ENCODE results near the gene MLLT1. TPM values are rescaled to one million over a fixed set of nuclear protein-coding genes. Genes with fewer than 3 reads are reported as not detected.

Gene MLLT1
- total RNA-seq, 1 experiment from 2014 or later = 54.9 TPM

GRCh38 chr19:6272411-6272791 lies 7.4 kb downstream of the MLLT1 start:
- Histone ChIP-seq H3K9ac (ENCODE audit: extremely low read depth, insufficient read length, low read length) (no peak overlapping the region), H2AFZ (ENCODE audit: low read length) (no peak overlapping the region), H3K27ac (ENCODE audit: insufficient read length, low read depth, low read length) (no peak overlapping the region), H2BK12ac (ENCODE audit: insufficient read length, low read depth, low read length) (no peak overlapping the region), H4K20me1 (ENCODE audit: control insufficient read depth, insufficient read depth, insufficient read length) (no peaks in the 10 kb centered on the region), H3K18ac (ENCODE audit: insufficient read length, low read depth, low read length) (no peak overlapping the region), H3K4me2 (ENCODE audit: insufficient read depth, insufficient read length, low read length) (no peak overlapping the region), H3K56ac (ENCODE audit: insufficient read length, low read depth, low read length) (no peak overlapping the region), H3T11ph (ENCODE audit: low read length) (no peak overlapping the region), H3K79me1 (ENCODE audit: insufficient read depth, low read depth, low read length, poor library complexity, severe bottlenecking) (peaks cover 17% of the 10 kb centered on the region), H4K91ac (ENCODE audit: insufficient read length, low read depth, low read length) (no peak overlapping the region), H3K4me1 (ENCODE audit: insufficient read depth, low read length) (peaks cover 10% of the 10 kb centered on the region; the same call in 1 of the 2 replicates), H3K14ac (ENCODE audit: insufficient read depth, low read length) (no peak overlapping the region), H2BK20ac (ENCODE audit: low read depth, low read length, poor library complexity, severe bottlenecking) (no peak overlapping the region), H3K23me2 (ENCODE audit: insufficient read length, low read depth, low read length, poor library complexity, severe bottlenecking) (no peaks in the 10 kb centered on the region), H4K8ac (replicated peaks; ENCODE audit: insufficient read length, low read depth, low read length) (no peak overlapping the region), H3K79me2 (ENCODE audit: insufficient read depth, low read length) (peaks cover 46% of the 10 kb centered on the region; the same call in 1 of the 2 replicates), H3K27me3 (ENCODE audit: insufficient read depth, low read length) (no peaks in the 10 kb centered on the region), H2AK5ac (ENCODE audit: insufficient read length, low read length) (no peak overlapping the region), H3K9me3 (ENCODE audit: control insufficient read depth, low read depth, low read length) (no peaks in the 10 kb centered on the region), H3K23ac (ENCODE audit: insufficient read length, low read depth, low read length) (no peak overlapping the region), H2BK5ac (ENCODE audit: insufficient read length, low read length) (no peak overlapping the region), H2BK15ac (ENCODE audit: low read depth, low read length) (no peak overlapping the region), H3K4ac (ENCODE audit: low read depth, low read length) (no peak overlapping the region), H2BK120ac (ENCODE audit: low read depth, low read length, poor library complexity, severe bottlenecking) (no peak overlapping the region), H4K5ac (ENCODE audit: insufficient read length, low read depth, low read length) (no peak overlapping the region)
- H3K9me3 Mint-ChIP-seq = no peaks in the 10 kb centered on the region
- H3K27me3 Mint-ChIP-seq (ENCODE audit: low read depth) = no peaks in the 10 kb centered on the region
- H3K4me1 Mint-ChIP-seq = peaks cover 56 to 65% of the 10 kb centered on the region in 2 experiments
- H3K36me3 Mint-ChIP-seq (ENCODE audit: insufficient read depth in 1 of 3, low read depth in 3 of 3) = peaks cover 22 to 46% (median 41%) of the 10 kb centered on the region in 3 experiments; a peak in 6 of 7 replicates
- DNase-seq = no peak
- H3K27ac Mint-ChIP-seq = peak overlapping the region; percentile 84 to 95 (median 94)
- H3K4me3 Mint-ChIP-seq = peak overlapping the region; percentile 4 to 69; a peak in 4 of 5 replicates
- TF ChIP-seq CTCF (conservative IDR thresholded peaks at IDR 0.05) = no peak
- no CpG with 5 or more reads among the region's 11 CpGs for WGBS (ENCODE audit: extremely low coverage, insufficient read length, low lambda C conversion rate)
